HG02840 (cell line): ENCODE results near the gene PRXL2C.
"Not testable (repeated sequence)": the region's sequence is repeated elsewhere in the genome, so short reads cannot be mapped to it uniquely, and the experiment has no call there.

Experiments
- ATAC-seq: cut with Tn5 transposase; IDR thresholded peaks from one replicate; pipeline ENCODE4 v1.9.1; 2021; ENCODE audit warnings: mild to moderate bottlenecking, moderate library complexity, moderate number of reproducible peaks; ENCODE audit not compliant: unreplicated experiment, low FRiP score

Gene PRXL2C, protein sequence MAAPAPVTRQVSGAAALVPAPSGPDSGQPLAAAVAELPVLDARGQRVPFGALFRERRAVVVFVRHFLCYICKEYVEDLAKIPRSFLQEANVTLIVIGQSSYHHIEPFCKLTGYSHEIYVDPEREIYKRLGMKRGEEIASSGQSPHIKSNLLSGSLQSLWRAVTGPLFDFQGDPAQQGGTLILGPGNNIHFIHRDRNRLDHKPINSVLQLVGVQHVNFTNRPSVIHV

DNA sequence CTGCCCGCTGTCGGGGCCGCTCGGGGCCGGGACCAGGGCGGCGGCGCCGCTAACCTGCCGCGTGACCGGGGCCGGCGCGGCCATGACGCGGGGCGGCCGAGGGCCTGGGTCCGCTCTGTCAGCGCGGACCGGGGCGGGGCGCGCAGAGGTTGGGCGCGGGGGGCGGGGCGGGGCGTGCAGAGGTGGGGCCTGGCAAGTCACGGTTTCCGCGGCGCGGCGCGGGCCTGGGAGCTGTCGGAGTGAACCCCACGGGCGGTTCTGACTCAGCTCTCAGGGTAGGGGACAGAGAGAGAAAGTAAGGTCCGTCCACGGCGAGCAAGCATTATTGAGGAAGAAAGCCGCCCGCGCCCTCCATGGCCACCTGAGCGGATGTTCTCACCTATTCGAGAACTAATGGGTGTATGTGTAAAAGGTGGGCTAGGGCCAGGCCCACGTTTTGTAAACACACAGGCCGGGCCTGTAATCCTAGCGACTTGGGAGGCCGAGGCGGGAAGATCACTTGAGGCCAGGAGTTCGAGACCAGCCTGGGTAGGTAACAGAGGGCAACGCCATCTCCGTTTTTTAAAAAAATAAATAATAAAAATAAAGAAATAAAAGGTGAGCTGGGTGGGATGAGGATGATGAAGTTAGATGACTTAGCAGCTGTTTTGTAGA is at the start of gene PRXL2C:
Gene PRXL2C, minus strand, starts transcription at position 120 of the 654 bp plus-strand sequence. Its CDS starts 36 bp downstream, at position 84.
- ATAC-seq, result no peak

DNA sequence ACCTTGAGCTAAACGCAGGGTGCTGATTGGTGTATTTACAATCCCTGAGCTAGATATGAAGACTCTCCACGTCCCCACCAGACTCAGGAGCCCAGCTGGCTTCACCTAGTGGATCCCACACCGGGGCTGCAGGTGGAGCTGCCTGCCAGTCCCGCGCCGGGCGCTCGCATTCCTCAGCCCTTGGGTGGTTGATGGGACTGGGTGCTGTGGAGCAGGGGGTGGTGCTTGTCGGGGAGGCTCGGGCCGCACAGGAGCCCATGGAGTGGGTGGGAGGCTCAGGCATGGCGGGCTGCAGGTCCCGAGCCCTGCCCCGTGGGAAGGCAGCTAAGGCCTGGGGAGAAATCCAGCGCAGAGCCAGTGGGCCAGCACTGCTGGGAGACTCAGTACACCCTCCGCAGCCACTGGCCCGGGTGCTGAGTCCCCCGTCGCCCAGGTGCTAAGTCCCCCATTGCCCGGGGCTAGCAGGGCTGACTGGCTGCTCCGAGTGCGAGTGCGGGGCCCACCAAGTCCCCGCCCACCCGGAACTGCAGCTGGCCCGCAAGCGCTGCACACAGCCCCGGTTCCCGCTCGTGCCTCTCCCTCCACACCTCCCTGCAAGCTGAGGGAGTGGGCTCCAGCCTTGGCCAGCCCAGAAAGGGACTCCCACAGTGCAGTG is 45.7 kb upstream of the PRXL2C start:
- not testable (repeated sequence) for ATAC-seq

DNA sequence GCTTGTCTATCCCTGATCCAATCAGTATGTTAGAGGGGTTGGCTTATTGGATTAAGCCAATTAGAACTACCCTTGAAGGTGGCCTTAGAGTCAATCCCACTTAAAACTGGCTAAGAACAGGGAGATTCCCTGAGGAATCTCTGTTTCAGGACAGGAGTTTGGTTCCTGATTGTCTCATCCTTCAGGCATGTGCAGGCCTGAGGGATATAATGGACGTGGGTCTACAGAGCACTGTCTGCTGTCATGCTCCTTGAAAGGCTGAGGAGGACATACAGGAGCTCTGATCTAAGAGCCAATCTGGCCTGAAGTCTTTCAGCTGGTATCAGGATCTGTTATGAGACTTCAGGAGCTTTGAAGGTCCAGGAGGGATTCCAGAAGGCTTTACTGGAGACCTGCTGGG is 36.2 kb upstream of the PRXL2C start:
- no peak for ATAC-seq

DNA sequence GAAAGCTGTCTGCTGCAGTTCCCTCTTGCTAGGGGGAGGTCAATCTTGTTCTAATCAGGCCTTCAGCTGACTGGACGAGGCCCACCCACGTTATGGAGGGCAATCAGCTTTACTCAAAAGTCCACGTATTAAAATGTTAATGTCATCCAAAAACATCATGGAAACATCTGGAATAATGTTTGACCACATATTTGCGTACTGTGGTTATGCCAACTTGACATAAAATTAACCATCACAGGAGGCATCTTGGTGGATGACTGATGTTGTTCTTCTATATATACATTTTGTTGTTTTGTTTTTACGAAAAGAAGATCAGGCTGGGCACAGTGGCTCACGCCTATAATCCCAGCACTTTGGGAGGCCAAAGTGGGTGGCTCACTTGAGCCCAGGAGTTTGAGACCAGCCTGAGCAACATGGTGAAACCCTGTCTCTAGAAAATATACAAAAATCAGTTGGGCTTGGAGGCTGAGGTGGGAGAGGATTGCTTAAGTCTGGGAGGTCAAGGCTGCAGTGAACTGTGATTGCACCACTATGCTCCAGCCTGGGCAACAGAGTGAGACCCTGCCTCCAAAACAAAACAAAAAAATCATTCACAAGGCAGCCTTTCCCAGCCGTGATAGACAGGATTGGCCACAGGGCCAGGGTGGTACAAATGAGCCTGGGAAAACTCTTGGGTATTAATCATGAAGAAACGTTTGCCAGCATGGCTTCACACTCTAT is 33.8 kb upstream of the PRXL2C start:
- no peak for ATAC-seq

DNA sequence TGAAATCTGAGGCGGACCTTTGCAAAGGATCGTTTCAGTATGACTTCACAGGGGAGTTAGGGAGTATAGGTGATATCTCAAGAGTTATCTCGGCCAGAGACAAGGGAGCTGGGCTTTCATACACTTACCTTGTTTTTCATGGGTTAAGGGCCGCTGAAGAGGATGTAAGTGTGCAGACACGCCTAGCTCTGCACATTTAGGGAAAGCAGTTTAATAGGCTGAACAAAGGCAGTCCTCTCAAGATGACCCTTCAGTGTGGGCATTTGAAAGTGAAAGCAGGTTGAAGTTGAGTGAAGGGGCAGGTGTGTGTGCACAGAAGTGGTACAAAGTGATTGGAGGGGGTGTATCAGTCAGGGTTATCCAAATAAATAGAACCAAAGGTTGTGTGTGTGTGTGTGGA is 33.1 kb upstream of the PRXL2C start:
- no peak for ATAC-seq

DNA sequence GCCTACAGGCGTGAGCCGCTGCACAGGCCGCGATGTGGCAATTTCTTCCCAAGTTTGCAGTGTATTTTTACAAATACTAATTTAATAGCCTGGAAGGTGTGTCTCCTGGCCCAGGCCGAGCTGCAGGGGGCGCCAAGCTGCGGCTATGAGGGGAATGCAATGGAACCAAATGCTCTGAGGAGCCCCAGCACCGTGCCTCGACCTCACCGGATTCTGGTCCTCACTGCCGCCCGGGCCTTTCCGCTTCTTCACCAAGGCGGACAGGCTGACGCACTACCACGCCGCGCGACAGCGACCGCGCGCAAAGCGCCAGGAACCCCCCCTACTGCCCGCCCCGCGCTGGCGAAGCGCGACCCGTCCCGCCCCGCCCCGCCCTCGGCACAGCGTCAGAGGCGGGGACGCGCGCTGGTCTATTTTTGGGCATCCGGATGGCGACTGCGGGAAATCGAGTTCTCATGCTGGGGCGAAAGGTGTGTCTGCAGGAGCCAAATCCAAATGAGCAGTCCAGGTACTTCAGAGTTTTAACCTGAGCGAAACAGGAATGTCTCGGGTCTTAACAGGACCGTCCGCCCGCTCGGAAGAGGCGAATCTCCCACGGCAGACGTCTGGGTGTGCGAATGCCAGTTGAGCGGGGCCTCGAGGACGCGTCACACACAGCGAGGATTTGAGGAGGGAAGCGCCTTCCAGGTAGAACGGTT is 31.7 kb upstream of the PRXL2C start:
- no peak for ATAC-seq

DNA sequence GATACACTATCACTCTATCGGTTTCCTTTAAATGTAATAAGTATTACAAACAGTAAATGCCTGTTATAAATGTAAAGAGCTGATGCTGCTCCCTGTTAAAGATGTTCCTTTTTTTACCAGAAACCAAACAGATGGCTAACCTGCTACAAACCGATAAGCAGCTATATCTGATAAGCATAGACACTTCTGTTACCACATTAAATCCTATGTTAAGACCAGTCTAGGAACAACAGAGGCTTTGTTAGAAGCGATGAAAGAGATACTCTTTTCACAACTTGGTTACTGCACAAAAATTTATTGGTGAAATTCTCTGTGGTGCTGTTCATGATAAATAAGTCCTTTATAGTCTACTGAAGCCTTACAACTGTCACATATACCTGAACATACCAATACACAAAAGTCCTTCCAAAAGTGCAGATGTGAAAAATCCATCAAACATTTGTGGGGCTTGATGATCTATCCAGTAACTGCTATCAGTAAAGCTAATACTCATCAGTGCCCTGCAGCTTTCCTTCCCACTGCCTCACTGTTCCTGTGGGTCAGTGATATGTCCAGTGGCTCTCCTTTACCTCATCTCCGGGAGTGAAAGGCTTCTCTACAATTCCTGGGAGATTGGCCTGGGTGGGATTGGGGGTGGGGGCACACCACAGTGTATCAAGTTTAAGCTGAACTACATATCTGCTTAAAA is 25.8 kb upstream of the PRXL2C start:
- ATAC-seq, result no peak

DNA sequence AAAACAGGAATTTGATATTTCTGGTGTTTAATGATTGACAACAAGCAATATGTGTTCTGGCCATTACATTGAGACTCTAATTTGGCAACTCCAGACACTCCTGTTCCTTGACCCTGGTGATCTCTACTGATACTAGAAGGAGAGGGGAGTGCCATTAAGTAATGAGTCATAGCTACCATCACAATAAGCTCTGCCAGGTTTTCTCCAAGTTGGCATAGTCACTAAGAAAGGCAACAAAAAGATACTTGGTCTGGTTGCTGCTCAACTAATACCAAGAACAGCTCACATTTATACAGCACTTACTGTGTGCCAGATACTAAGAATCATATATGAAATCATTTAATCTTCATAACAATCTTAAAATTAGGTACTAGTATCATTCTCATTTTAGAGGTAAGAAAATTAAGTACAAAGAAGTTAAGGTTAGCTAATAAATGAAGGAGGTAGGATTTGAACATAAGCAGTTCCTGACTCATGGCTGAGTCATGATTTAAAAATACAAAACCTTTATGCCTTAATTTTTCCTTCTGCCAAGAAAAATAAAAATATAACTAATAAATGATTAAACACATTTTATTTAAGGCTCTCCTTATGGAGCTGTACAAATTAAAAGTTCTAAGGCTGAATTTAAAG is 19.9 kb upstream of the PRXL2C start:
- no peak for ATAC-seq

DNA sequence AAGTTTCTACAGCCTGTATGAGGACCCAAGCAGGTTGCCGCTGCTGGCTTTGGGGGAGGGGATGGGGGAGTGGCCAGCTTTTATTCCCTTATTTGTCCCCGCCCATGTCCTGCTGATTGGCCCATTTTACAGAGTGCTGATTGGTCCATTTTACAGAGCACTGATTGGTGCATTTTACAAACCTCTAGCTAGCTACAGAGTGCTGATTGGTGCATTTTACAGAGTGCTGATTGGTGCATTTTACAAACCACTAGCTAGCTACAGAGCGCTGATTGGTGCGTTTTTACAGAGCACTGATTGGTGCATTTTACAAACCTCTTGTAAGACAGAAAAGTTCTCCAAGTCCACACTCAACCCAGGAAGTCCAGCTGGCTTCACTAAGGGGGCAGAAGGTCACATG is 18.7 kb upstream of the PRXL2C start:
- not testable (repeated sequence) for ATAC-seq

DNA sequence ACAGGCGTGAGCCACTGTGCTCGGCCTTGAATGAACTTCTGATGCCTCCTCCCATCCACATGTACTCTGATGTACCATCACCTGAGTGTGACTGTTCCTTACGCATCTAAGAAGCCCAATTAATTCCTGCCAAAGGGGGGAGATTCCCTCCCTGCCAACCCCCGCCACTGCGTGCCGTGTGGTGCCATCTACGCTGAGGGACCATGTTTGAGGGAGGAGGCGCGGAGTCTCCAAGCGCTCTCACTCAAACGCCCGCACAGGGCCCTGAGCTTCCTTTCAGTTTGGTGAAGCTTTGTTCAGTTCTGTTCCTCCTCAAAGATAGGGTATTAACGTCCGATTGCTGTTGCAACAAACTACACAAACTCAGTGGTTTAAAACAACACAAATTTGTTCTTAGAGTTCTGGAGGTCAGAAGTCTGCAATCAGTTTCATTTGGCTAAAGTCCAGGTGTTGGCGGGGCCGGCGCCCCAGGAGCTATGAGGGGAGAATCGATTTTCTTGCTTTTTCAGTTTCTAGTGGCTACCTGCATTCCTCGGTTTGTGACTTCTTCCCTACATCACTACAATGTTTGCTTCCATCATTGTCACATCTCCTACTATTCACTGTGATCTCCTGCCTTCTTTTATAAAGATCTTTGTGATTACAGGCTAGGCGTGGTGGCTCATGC is 13.9 kb upstream of the PRXL2C start:
- ATAC-seq, result no peak

DNA sequence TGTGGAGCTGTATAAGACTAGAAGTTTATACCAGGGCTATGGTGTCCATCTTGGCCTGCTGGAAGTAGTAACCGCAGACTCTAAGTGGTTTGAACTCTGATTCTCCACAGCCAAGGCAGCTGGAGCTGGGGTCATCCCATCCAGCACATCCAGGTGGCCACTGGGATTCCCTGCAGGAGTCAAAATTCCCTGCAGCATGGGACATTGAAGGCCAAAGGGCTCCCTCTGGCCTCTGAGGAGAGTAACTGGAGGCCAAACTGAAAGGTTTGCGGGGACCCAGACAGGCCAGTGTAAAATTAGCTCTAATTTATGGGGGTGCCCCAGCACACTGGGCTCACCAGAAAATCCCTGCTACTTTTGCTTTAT is 12.2 kb upstream of the PRXL2C start:
- no peak for ATAC-seq

DNA sequence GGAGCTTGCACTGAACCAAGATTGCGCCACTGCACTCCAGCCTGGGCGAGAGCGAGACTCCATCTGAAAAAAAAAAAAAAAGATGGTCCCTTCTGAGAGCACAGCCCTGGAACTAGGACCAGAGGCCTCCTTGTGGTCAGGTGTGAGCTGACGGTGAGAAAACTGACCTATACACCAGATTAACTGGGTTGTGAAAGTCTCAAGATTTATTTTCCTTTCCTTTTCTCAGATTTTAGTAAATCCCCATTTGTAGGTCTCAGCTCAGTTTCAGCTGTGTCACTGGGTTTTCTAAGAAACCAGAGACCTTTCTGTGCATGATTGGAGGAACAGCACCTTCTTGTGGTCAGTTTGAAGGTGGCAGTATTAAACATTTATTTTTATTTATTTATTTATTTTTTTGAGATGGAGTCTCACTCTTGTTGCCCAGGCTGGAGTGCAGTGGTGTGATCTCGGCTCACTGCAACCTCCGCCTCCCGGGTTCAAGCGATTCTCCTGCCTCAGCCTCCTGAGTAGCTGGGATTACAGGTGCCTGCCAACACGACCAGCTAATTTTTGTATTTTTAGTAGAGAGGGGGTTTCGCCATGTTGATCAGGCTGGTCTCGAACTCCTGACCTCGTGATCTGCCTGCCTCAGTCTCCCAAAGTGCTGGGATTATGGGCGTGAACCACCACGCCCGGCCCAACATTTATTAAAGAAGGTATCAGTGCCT is 11.7 kb upstream of the PRXL2C start:
- ATAC-seq, result not testable (repeated sequence)

DNA sequence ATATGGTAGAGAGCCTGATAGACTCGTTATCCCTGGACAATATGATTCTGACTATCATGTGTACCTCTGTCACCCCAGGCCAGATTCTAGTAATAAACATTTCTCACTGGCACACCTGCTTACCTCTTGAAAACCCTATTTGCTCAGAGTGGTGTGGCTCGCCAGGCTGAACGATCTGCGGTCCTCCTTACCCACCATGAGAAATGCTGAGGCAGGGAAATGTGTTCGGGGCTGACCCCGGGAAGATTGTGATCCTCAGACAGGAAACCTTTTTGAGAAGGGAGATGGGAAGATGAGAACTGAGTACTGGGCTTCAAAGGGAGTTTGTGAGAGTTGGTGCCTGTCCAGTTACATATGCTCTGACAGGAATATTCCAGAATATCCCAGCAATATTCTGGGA is 10.7 kb upstream of the PRXL2C start:
- ATAC-seq, result no peak

DNA sequence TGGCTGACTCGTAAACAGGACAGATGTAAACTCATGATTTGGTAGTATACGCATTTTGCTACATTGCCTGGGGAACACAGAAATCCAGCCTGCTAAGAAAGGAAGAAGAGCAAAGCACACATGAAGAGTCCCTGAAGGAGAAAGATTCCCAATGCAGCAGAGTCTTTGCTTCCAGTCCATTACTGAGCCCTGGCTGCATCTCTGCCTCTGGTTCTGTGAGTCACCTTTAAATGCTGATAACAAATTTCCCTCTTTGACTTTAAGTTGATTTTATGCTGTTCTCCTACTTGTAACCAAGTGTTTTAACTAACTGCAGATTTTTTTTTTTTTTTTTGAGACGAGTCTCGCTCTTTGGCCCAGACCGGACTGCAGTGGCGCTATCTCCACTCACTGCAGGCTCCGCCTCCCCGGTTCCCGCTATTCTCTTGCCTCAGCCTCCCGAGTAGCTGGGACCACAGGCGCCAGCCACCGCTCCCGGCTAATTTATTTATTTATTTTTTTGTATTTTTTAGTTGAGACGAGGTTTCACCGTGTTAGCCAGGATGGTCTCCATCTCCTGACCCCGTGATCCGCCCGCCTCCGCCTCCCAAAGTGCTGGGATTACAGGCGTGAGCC is 8.5 kb upstream of the PRXL2C start:
- no peak for ATAC-seq

DNA sequence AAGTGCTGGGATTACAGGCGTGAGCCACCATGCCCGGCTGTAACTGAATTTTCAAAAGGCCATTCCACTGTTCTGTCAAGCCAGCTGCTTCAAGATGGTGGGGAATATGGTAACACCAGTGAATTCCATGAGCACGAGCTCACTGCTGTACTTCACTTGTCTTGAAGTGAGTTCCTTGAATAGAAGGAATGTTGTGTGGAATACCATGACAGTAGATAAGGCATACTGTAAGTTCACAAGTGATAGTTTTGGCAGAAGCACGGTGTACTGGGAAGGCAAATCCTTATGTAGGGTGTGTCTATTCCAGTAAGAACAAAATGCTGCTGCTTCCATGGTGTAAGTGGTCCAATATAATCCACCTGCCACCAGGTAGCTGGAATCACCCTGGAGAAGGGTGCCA is 6.6 kb upstream of the PRXL2C start:
- no peak for ATAC-seq

DNA sequence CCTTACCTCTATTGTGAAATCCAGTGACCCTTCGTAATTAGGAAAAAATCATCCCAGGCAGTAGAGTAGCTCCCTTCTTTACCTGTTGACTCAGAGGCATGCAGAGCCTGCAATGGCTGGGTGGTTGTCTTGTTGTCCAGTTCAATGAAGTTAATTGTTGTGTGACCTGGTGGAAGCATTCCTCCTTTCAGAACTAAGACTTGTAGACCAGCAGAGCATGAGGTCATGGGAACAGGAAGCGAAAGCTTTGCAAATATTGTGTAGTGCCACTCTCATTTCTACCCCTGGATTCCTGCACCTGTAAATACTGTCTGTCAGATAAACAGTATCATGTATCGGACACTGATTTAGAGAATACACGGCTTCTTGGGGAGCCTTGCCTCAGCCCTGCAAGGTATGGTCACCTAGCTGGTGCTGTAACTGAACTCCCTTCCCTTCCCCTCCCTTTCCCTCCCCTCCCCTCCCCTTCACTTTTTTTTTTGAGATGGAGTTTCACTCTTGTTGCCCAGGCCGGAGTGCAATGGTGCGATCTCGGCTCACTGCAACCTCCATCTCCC is 5.7 kb upstream of the PRXL2C start:
- no peak for ATAC-seq

DNA sequence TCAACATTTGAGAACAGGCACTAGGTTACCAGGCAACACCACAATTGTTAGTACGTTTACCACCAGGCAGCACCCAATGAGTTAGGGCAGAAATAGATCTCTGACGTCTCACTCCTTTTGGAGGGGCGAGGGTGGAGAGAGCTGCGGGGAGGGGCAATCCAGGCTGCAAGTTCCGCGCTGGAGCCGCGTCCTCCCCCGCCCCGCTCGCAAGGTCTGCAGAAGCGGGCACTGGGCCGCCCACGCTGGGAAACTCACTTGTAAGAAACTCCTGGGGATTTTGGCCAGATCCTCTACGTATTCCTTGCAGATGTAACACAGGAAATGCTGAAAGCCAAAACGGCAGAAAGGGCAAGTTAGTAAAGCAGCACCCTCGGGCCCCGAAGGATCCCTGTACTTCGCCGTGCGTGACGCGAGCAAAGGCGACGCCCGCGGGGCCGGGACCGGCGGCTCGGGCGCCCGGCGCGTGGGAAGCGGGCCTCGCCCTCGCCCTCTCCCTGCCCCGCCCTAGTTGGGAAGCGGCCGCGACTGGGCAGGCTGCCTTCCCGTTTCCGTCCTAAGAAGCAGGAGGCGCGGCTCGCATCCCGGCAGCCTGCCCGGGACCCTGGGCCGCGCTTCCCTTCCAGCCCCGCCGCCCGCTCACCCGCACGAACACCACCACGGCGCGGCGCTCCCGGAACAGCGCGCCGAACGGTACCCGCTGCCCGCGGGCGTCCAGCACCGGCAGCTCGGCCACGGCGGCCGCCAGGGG is 493 bp downstream of the PRXL2C start:
- no peak for ATAC-seq
